PC-3 (cell line): ENCODE measurements around the gene MRPL40. TPM values are rescaled to one million over a fixed set of nuclear protein-coding genes. Genes with fewer than 3 reads are reported as not detected.

Experiments used
- ATAC-seq: fragments of 200-7000 bp; cut with Tn5 transposase; 2 replicates; pipeline ENCODE4 v1.9.1; 2020; ENCODE audit warnings: mild to moderate bottlenecking, moderate library complexity
- BruUV-seq: library from RNA; stranded (reverse); fragments of 400-500 nt; replicated peaks from 2 replicates; lab custom pipeline; 2021; lab: Mats Ljungman, UMichigan
- CTCF ChIA-PET: fragments of 300-600 bp; sonication (Branson Sonifier 250); formaldehyde crosslinking; loops from one replicate; lab custom pipeline; 2022; ENCODE audit warnings: antibody characterized with exemption; lab: Charles Lee
- POLR2A ChIA-PET: fragments of 300-600 bp; sonication (Branson Sonifier 250); formaldehyde crosslinking; loops from one replicate; lab custom pipeline; 2022; ENCODE audit warnings: antibody characterized with exemption; ENCODE audit not compliant: unreplicated experiment; lab: Charles Lee
- DNase-seq: peaks from one replicate; pipeline ENCODE4 v3.0.0-alpha.2; 2015
- H2AFZ ChIP-seq: fragments of 300-600 bp; sonication (generic); 2 replicates; pipeline ENCODE4 v1.6.0; 2016; ENCODE audit warnings: antibody characterized with exemption, low read length
- H3F3A ChIP-seq: fragments of 300-600 bp; sonication (generic); one replicate; pipeline ENCODE4 v1.6.0; 2017; ENCODE audit warnings: antibody characterized with exemption, low read length, control low read depth, mild to moderate bottlenecking; ENCODE audit not compliant: unreplicated experiment
- H3K27ac ChIP-seq: fragments of 300-600 bp; sonication (generic); 2 replicates; pipeline ENCODE4 v1.5.1; 2016; ENCODE audit warnings: mild to moderate bottlenecking, low read length
- H3K27me3 ChIP-seq: fragments of 300-600 bp; sonication (generic); 2 replicates; pipeline ENCODE4 v1.6.1; 2016; ENCODE audit warnings: low read length, mixed read lengths
- H3K36me3 ChIP-seq: fragments of 300-600 bp; sonication (generic); 2 replicates; pipeline ENCODE4 v1.6.1; 2016; ENCODE audit warnings: low read depth, mixed run types, low read length, mixed read lengths
- H3K4me1 ChIP-seq: fragments of 300-600 bp; sonication (generic); 2 replicates; pipeline ENCODE4 v1.5.1; 2016; ENCODE audit warnings: low read length; ENCODE audit not compliant: insufficient read depth
- H3K4me2 ChIP-seq: fragments of 300-600 bp; sonication (generic); 2 replicates; pipeline ENCODE4 v1.6.0; 2016; ENCODE audit warnings: low read length
- H3K4me3 ChIP-seq: fragments of 300-600 bp; sonication (generic); 2 replicates; pipeline ENCODE4 v1.5.1; 2016; ENCODE audit warnings: mild to moderate bottlenecking, low read length, mixed read lengths
- H3K79me2 ChIP-seq: fragments of 300-600 bp; sonication (generic); 2 replicates; pipeline ENCODE4 v1.6.1; 2017; ENCODE audit warnings: low read length, mixed read lengths
- H3K9ac ChIP-seq: fragments of 300-600 bp; sonication (generic); 2 replicates; pipeline ENCODE4 v1.6.0; 2016; ENCODE audit warnings: mild to moderate bottlenecking, low read length
- H3K9me2 ChIP-seq: fragments of 300-600 bp; sonication (generic); replicated peaks from 2 replicates; pipeline ENCODE4 v1.6.1; 2016; ENCODE audit warnings: mixed run types, low read length, mixed read lengths
- H3K9me3 ChIP-seq: fragments of 300-600 bp; sonication (generic); 2 replicates; pipeline ENCODE4 v1.6.1; 2016; ENCODE audit warnings: low read length, mixed read lengths
- H4K20me1 ChIP-seq: fragments of 300-600 bp; sonication (generic); 2 replicates; pipeline ENCODE4 v1.6.1; 2016; ENCODE audit warnings: low read length, mixed read lengths
- EZH2 ChIP-seq: fragments of 300-600 bp; sonication (generic); IDR thresholded peaks from one replicate; pipeline ENCODE4 v1.6.1; 2017; ENCODE audit warnings: antibody characterized with exemption, mild to moderate bottlenecking, low read length; ENCODE audit not compliant: unreplicated experiment
- EZH2phosphoT487 ChIP-seq: fragments of 300-600 bp; sonication (generic); IDR thresholded peaks from 2 replicates; pipeline ENCODE4 v1.6.1; 2018; ENCODE audit warnings: mild to moderate bottlenecking, antibody characterized with exemption, low read length, borderline replicate concordance
- intact Hi-C: fragments of 100-400 bp; cut with micrococcal nuclease; formaldehyde crosslinking; loops from 2 replicates; pipeline ENCODE4 v1.9.0; 2023
- total RNA-seq: library from RNA; depleted of rRNA; stranded (reverse); fragments of >200 nt; gene quantifications from 2 replicates; pipeline ENCODE4 v1.2.3, GENCODE V29; 2014
- TF ChIP-seq, protein P1 (sequence below): fragments of 300-600 bp; sonication (generic); conservative IDR thresholded peaks from 2 replicates; pipeline ENCODE4 v1.5.1; 2017; ENCODE audit warnings: antibody characterized with exemption, low read depth, mild to moderate bottlenecking, low read length

Gene MRPL40
- total RNA-seq, 1 experiment from 2014 or later, result 55.1 TPM

DNA sequence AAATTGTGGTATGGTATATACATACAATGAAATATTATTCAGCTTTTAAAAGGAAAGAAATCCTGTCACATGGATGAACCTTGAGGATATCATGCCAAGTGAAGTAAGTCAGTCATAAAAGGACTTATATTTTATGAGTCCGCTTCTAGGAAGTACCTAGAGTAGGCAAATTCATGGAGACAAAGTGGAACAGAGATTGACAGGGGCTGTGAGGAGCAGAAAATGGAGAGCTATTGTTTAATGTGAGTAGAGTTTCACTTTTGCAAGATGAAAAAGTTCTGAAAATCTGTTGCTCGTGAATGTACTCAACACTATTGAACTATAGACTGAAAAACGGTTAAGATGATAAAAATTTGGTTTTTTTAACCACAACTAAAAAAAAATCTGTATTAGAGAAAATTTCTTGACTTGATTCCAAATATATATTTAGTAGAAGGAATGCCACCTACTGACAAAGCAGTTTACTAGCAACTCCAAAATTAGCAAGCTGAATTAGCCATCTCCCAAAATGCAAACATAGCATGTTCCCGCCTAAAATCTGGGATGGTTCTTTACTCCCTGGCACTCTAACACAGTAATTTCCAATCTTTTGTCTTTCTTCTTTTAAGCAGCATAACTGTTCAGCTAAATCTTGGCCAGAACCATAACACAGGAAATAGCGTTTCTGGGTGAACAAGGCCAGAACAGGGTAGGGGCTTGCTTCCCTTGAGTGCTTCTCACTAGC lies 45.1 kb downstream of the MRPL40 start:
- ChIA-PET CTCF (interaction anchor here (0.5 to 1.0 kb wide), 3 partner anchors 12 to 178 kb away, joined by 3 to 4 read pairs (median 3); no protein-coding TSS in a partner anchor), POLR2A (no interaction called here)
- Histone ChIP-seq H3K9me2 (no peaks in the 10 kb centered on the region), H3F3A (no peaks in the 10 kb centered on the region), H3K4me3 (peak overlapping the region; percentile 88), H3K27ac (no peak overlapping the region), H3K9ac (peak overlapping the region; percentile 97), H3K36me3 (peaks cover 24% of the 10 kb centered on the region), H3K4me2 (peak overlapping the region; percentile 88), H3K79me2 (peaks cover 84% of the 10 kb centered on the region), H3K27me3 (no peaks in the 10 kb centered on the region), H2AFZ (no peak overlapping the region), H4K20me1 (peaks cover 29% of the 10 kb centered on the region), H3K9me3 (no peaks in the 10 kb centered on the region), H3K4me1 (peaks cover 11% of the 10 kb centered on the region)
- no peak for ATAC-seq
- BruUV-seq, result no TSS peak
- intact Hi-C loops, result loop anchor here (5.0 kb wide), 1 partner anchor 175 kb away; no protein-coding TSS in a partner anchor
- no peak for TF ChIP-seq EZH2phosphoT487
- TF ChIP-seq, protein P1, sequence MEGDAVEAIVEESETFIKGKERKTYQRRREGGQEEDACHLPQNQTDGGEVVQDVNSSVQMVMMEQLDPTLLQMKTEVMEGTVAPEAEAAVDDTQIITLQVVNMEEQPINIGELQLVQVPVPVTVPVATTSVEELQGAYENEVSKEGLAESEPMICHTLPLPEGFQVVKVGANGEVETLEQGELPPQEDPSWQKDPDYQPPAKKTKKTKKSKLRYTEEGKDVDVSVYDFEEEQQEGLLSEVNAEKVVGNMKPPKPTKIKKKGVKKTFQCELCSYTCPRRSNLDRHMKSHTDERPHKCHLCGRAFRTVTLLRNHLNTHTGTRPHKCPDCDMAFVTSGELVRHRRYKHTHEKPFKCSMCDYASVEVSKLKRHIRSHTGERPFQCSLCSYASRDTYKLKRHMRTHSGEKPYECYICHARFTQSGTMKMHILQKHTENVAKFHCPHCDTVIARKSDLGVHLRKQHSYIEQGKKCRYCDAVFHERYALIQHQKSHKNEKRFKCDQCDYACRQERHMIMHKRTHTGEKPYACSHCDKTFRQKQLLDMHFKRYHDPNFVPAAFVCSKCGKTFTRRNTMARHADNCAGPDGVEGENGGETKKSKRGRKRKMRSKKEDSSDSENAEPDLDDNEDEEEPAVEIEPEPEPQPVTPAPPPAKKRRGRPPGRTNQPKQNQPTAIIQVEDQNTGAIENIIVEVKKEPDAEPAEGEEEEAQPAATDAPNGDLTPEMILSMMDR, result no peak; the same call in 1 of the 2 replicates
- TF ChIP-seq EZH2, result no peak
- peak; percentile 16 for DNase-seq

DNA sequence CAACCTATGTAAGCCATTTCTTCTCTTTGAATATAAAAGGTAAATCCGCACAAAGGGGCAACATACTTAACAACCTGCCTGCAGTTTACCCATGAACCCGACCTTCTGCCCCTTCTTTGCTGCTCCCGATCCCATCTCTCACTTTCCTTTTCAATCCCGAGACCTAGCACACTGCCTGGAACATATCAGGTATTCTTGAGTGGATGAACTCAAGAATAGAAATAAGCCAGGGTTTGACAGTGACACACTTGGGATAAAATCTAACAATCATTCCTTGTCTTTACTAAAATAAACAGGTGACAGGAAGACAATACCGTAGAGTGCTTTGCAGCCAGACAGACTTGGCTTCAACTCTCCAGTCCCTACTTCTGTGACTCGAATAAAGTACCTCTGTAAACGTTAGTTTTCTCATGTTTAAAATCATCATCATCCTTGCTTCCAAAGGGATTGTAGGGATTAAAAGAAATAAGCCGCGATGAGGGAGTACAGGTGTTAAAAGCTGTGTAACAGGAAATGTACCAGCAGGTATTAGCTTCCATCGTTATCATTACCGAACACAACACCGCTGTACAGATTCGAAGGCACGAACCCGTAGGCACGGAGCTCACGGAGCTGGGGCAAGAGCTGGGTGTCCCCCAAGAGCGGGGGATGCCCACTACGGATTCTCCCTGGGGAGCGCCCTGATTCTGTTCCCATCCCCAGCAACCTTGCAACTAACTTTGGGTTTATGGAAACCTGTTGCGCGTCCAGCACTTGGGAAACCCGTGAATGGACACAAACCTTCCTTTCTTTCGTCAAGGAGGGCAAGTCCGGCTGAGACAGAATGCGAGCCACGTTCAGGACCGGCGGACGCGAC lies 45.9 kb downstream of the MRPL40 start:
- H3K4me3 ChIP-seq, result peak overlapping the region; percentile 88
- H3K27me3 ChIP-seq, result no peaks in the 10 kb centered on the region
- BruUV-seq, result TSS peak; percentile 48
- H3K9ac ChIP-seq, result peak overlapping the region; percentile 97
- H3K27ac ChIP-seq, result peak overlapping the region; percentile 93
- ChIA-PET CTCF (interaction anchor here (0.7 to 1.0 kb wide), 2 partner anchors 11 to 178 kb away, joined by 3 to 4 read pairs; no protein-coding TSS in a partner anchor), POLR2A (no interaction called here)
- ATAC-seq, result no peak
- H3F3A ChIP-seq, result no peaks in the 10 kb centered on the region
- no peak for TF ChIP-seq EZH2phosphoT487
- no peak for TF ChIP-seq EZH2
- TF ChIP-seq, protein P1, result no peak
- H3K36me3 ChIP-seq, result peaks cover 20% of the 10 kb centered on the region
- peak overlapping the region; percentile 88 for H3K4me2 ChIP-seq
- no peaks in the 10 kb centered on the region for H3K9me3 ChIP-seq
- peak overlapping the region; percentile 96; the same call in 1 of the 2 replicates for H2AFZ ChIP-seq
- H3K79me2 ChIP-seq, result peaks cover 78% of the 10 kb centered on the region
- peaks cover 11% of the 10 kb centered on the region for H3K4me1 ChIP-seq
- peaks cover 29% of the 10 kb centered on the region for H4K20me1 ChIP-seq
- H3K9me2 ChIP-seq, result no peaks in the 10 kb centered on the region
- DNase-seq, result no peak
- intact Hi-C loops, result loop anchor here (5.0 kb wide), 1 partner anchor 176 kb away; no protein-coding TSS in a partner anchor
